EH (cell line): ENCODE measurements around the gene TTLL9.

Source experiments
- DNase-seq: peaks from one replicate; pipeline ENCODE4 v3.0.0-alpha.2; 2015; ENCODE audit warnings: low read depth

The TTLL9 gene

GRCh38 chr20:31949877-31950646, 79.6 kb downstream of the TTLL9 start:
- no peak for DNase-seq

- no peak for DNase-seq
Observed at GRCh38 chr20:31951203-31951529, 80.7 kb downstream of the TTLL9 start.

GRCh38 chr20:31951530-31952453, 81.4 kb downstream of the TTLL9 start, which contains the start of gene PDRG1:
TSS of gene PDRG1 (minus strand) at chr20:31952046. CDS start at chr20:31951961, 85 bp downstream.
- DNase-seq, result peak; percentile 96

- no peak for DNase-seq
Observed at GRCh38 chr20:31953556-31954148, 83.2 kb downstream of the TTLL9 start.

- DNase-seq, result no peak
Observed at GRCh38 chr20:31954500-31954899, 84.1 kb downstream of the TTLL9 start.

- no peak for DNase-seq
Observed at GRCh38 chr20:31956556-31957526, 86.4 kb downstream of the TTLL9 start.

- no peak for DNase-seq
Observed at GRCh38 chr20:31962761-31963160, 92.3 kb downstream of the TTLL9 start.

GRCh38 chr20:31963889-31964288, 93.5 kb downstream of the TTLL9 start:
- DNase-seq, result no peak

- DNase-seq, result no peak
Observed at GRCh38 chr20:31966991-31967655, 96.7 kb downstream of the TTLL9 start.

- DNase-seq, result no peak
Observed at GRCh38 chr20:31967830-31968249, 97.4 kb downstream of the TTLL9 start, which contains the start of gene XKR7. TSS of gene XKR7 (plus strand) at chr20:31968151. CDS start at chr20:31968176, 25 bp downstream.

- DNase-seq, result peak; percentile 71
Observed at GRCh38 chr20:31968291-31969126, 98.1 kb downstream of the TTLL9 start.

GRCh38 chr20:31969991-31970390, 99.6 kb downstream of the TTLL9 start:
- DNase-seq, result no peak

- peak; percentile 81 for DNase-seq
Observed at GRCh38 chr20:31972471-31973021, 102.1 kb downstream of the TTLL9 start.

GRCh38 chr20:31974296-31974695, 103.9 kb downstream of the TTLL9 start:
- no peak for DNase-seq

- peak; percentile 6 for DNase-seq
Observed at GRCh38 chr20:31974951-31975487, 104.6 kb downstream of the TTLL9 start.

GRCh38 chr20:31975874-31976273, 105.4 kb downstream of the TTLL9 start:
- no peak for DNase-seq

GRCh38 chr20:31977080-31977479, 106.6 kb downstream of the TTLL9 start:
- no peak for DNase-seq

- peak; percentile 24 for DNase-seq
Observed at GRCh38 chr20:31979713-31980426, 109.4 kb downstream of the TTLL9 start.

GRCh38 chr20:31981784-31982183, 111.3 kb downstream of the TTLL9 start:
- no peak for DNase-seq
